ENCODE results near the gene RXRA.

RXRA gene

DNA sequence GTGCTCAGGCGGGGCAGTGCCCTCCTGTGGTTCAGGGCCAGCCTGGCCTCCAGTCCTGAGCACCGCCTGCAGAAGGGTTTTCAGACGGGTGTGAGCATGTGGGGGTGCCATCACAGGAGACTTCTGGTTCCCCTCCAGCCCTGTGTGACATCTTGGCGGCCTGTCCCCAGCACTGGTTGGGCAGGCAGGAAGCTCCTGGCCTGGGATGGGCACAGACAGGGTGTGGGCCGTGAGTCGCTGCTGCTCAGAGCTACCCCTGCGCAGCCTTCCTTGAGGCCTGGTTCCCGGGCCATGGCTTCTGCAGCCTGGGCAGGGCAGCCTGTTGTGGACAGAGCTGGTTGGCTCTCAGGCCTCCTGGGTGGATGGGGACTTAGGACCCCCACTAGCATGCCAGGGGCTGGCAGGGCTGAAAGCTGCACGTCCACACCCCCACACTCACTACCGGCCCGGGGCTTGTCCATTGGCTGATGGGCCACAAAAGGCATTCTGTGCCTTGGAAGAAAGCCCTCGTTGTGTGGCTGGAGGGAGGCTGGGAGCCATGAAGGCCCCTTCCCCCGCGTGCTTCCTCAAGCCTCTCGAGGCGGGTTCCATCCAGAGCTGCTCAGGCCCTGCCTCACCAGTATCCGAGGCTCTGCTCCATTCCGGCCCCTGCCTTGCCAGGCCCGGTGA is 58.7 kb downstream of the RXRA start:
- no peak for DNase-seq (ENCODE audit: low spot score)

DNA sequence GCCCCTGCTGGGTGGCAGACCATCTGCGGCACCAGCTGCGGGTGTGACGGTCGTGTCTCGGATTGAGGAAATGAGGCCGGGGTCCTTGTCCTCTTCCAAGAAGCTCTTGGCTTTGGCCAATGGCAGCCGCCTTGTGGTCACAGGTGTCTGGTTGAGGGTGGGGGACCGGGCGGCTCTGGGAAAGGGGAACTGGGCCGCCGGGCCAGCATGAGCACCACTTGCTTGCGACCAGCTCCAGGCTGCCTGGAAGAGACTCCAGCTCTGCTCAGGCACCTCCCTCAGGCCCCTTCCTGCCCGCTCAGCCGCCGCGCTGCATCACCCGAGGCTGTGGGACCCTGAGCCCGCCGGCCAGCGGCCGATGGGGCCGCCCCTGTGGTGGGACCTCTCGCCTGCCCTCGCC is 59.7 kb downstream of the RXRA start:
- no peak for DNase-seq (ENCODE audit: low spot score)

DNA sequence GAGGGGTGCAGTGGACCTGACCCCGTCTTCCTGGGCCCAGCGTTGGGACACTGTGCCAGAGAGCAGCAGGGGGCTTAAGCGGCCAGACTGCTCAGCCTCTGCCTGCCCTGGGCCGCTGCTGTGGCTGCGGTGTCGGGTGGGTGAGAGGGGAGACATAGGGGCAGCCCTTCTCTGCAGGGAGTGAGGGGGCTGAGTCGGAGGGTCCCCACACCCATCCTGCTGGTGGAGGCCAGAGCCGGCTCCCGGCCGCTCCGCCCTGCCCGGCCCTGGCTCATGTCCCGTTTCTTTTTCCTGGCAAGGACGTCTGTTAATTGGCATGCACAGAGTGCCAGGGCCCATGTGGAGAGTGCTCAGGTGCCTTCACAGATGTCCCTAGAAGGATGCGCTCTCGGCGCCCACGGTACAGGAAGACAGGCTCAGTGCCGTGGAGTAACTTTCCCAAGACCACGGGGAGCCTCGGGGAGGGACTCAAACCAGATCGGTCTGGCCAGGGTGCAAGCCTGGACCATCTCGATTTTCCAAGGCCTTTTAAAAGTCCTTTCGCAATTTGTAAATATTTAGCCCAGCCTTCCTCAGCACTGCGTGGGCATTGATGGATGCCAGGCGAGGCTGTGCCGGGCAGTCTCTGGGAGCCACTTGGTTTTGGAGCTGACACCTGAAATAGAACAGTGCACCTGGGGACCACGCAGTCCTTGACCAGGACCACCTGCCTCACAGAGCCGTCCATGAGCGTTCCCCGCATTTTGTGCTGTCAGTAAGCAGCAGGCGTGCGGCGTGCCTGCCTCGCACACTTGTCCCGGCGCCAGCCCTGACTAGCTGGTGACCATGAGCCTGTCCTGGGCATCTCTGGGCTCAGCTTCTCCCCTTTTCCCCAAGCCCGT is 60.9 kb downstream of the RXRA start:
- DNase-seq (ENCODE audit: low spot score), result no peak

DNA sequence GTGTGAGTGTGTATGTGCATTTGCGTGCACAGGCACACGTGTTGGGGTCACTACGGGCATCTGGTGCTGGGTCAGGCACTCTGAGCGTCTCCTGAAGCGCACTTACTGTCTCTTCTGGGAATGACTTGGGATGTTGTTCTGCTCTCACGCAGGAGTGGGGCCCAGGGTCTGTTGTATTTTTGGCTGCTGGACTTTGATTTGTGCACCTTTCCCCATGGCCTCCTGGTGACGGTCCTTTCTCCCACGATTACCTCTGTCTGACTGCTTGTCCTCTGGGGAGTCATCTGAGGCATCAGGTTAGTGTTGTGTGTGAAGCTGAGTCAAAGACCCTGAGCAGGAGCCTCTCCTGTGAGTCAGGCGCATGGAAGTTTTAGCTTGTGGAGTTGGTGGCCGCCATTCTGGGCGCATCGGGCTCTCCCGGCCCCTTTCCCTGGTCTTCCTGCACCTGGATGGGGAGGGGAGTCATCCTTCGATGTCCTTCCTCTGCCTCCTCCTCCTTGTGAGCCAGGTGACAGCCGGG is 62.1 kb downstream of the RXRA start:
- no peak for DNase-seq (ENCODE audit: low spot score)

DNA sequence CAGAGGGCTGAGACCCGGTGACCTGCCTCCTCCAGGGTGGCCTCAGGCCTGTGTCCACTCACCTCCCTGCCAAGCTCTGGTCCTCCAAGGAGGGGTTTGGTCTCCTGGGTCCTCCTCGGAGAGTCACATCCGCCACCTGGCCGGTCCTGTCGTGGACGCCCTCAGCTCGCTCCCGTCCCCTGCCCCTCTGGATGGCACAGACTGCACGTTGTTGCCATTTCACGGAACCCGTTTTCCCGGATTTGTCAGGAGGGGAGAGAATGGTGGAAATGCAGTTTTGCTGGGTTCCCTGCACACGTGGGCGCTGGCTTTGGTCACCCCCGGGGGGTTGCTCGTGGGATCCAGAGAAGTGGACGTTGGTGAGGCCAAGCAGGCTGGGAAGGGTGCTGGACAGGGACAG is 62.7 kb downstream of the RXRA start:
- no peak for DNase-seq (ENCODE audit: low spot score)

DNA sequence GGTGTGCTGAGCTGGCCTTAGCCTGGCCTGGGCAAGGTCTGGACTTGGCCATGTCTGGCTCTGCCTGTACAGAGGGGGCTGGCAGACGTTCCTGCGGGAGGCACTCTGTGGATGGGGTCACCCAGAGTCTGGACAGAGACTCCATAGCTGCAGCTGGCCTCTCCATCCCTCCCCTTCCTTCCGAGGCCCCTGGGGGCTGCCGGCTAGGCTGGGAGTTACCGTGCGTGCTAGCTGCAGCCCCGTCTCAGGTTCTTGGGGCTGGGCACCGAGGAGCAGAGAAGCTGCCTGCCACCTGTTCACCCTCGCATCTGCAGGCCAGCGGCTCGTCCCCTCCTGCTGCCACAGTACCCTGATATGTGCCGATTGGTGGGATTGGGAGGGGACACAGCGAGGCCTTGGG is 63.4 kb downstream of the RXRA start:
- no peak for DNase-seq (ENCODE audit: low spot score)

DNA sequence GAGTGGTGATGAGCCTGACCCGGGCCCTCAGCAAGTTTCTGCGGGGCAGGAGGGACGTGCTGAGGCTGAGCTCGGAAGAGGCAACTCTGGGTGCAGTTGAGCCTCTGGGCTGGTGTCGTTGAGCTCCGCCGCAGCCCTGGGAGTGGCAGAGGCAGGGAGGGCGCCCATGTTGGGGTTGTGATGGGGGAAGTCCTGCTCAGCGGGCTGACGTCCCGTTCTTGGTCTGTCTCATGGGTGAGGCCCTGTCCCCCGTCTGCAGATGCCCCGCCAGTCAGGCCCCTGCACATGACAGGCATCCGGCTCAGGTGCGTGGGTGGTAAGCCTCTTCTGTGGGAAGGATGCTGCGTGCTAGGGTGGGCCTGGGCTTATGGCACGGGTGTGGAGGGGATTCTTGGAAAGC is 64.3 kb downstream of the RXRA start:
- no peak for DNase-seq (ENCODE audit: low spot score)

DNA sequence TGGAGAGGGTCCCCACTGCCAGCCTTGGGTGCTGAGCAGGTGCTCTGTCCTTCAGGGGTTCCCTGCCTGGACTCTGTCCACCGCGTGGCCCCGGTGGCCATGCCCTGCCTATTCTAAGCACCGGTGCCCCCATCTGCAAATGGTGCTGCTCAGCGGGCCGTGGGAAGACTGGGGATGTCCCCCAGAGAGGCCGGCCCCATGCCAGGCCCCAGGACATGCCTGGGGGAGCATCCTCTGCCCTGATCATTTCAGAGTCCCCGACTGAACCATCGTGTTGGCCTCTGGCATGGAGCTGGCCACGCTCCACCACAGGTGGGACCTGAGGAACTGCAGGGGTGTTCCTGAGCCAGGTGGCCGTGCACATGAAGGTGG is 64.7 kb downstream of the RXRA start:
- DNase-seq (ENCODE audit: low spot score), result no peak

DNA sequence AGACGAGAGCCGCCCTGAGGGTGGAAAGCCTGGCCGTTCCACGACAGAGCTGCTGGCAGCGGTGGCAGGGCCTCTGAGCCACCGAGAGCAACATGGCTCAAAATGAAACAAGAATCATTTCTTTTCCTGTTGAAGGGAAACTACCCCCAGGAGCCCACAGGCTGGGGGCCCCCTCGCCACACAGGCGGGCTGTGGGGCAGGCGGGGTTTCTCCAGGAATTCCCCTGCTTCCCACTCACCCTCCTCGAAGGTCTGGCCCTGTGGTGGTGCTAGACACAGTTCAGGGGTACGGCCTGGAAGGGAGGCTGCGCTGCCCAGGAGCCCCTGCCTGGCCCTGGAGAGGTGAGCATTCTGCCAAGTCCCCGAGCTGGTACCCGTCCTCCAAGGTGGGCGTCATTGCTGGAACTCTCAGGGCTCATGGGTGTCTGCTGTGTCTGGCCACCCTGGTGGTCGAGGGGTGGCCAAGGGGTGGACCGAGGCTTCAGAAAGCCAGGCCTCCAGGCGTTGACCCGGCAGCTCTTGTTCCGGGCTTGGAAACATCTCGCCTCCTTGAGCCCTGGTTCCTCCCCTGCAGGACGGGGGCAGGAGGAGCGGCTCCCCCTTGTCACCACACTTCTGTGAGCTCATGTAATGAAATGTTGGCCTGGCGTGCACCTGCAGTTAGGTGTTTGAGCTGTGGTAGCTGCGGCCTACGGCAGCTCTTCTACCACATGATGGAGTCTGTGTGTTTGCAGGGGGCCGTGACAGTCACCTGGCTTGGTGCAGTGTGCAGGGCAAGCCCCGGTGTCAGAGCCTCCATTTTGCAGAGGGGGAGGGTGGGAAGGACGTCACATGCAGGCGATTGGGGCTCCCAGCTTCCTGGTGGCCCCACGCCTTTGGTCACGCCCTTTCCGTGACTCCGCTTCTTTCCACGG is 65.3 kb downstream of the RXRA start:
- DNase-seq (ENCODE audit: low spot score), result no peak

DNA sequence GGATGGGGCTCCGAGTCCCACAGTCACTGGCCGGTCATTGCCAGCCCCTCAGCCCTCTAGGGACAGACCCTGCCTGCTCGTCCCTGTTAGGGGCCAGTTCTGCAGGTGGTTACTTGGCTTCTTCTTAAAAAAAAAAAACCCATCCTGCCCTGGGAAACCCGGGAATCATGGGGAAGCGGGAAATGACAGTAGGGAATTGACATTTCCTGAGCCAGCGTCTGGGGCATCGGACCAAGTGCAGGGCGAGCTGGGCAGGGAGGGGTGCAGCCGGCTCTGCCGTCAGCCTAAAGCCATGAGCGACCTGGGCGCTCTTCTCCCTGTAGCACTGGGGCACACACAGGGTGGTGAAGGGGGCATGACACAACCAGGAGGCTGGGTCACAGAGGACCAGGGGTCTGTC is 66.6 kb downstream of the RXRA start:
- no peak for DNase-seq (ENCODE audit: low spot score)

DNA sequence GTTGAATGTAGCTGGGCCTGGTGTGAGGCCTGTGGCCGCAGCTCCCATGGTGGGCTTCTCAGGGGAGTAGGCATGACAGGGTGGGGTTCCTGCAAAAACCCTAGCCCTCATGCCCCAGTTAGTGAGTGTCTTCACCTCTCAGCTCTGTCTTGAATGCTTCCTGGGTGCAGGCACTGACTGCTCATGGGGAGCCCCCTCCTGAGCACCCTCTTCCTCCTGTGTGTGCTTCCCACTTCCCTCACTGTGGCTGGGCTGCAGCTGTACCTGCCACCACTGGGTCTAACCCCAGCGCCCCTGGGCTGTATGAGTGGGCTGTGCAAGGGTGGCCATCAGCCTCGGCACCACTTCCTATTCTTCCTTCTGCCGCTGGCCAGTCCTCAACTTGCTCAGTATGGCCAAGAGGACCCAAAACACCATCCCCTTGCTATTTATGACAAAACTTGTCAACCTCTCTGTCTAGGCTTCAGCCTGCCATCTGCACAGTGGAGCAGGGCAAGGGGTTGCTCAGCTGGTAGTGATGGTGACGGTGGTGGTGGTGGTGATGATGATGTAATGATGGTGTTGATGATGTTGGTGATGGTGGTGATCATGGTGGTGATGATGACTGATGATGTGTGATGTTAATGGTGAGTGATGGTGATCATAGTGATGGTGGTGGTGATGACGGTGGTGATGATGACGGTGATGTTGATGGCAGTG is 67.5 kb downstream of the RXRA start:
- DNase-seq (ENCODE audit: low spot score), result no peak

DNA sequence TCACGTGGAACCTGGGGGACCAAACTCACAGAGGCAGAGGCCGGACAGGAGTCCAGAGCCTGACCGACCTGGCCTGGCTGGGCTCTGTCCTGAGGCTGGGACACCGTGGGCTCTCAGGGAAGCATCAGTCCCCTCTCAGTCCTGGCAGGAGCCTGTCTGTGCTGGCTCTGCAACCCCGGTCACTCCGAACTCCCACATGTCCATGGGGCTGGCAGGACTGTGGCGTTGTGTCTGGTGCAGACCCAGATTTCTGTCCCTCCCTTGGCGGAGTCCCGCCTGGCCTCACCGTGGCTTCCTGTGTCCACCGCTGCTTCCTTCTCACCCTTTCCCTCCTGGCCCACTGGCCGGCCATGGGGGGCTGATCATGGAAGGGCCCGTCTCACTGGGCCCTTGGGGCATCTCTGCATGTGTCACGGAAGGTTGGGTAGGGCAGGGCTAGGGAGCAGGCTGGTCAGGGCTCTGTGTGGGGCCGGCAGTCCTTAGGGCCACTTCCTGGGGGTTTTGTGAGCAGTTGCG is 68.8 kb downstream of the RXRA start:
- DNase-seq (ENCODE audit: low spot score), result no peak

DNA sequence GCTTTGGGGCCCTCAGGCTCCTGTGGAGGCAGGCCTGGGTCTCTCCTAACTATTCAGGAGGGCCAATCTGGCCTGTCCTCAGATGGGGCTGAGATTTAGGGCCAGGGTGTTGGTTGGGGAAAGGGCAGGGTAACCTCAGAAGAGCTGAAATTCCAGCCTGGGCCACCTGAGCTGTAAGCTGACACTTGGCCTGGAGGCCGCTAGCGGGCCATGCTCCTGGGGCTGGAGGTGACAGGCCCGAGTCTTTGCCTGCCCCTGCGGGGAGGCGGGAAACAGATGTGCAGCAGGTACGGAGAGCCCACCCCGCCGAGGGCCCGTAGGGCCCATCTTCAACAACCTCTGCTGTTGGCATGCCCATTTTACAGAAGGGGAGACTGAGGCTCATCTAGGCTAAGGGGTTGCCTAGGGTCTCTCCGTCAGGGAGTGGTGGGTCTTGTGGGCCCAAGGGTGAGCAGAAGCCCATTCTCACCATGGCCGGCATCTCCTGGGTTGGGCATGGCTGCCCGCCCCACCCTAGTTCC is 69.5 kb downstream of the RXRA start:
- DNase-seq (ENCODE audit: low spot score), result no peak

DNA sequence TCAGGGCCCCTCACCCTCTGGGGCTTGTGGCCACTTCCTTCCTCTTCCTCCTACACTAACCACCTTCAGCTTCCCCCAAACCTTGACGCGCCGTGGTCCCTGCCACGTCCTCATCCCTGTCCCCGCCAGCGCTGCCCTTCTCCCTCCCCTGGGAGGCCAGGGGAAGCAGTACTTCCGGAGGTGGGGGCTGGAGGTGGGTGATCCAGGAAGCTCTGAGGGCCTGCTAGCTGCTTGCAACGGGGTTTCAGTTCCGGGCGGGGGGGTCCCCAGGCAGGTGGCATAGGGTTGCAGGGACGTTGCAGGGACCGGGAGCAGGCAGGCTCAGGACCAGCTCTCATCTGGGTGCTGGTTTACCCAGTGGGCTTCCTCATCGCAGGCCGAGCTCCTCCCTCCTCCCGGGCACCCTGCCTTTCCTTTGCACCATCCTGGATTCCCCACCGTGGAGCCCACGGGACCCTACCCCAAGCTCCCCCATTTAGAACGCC is 70.0 kb downstream of the RXRA start:
- DNase-seq (ENCODE audit: low spot score), result no peak

DNA sequence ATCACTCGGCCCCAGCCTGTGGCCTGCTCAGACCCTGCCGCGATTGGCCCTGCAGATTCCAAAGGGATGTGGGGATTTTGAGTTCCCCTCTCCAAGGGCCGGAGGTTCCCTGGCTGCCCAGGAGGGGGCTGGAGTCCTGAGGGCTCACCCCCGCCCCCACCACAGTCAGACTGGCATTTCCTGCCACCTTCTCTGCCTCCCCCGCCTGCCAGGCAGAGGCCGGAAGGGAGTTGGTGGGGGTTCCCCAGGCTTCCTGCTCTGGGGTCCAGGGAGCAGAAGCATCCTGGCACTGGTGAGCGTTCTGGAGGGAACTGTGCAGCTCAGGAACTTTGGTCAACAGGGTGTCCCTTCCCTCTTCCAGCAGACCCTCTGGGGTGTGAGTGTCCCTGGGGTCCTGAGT is 70.6 kb downstream of the RXRA start:
- DNase-seq (ENCODE audit: low spot score), result no peak

DNA sequence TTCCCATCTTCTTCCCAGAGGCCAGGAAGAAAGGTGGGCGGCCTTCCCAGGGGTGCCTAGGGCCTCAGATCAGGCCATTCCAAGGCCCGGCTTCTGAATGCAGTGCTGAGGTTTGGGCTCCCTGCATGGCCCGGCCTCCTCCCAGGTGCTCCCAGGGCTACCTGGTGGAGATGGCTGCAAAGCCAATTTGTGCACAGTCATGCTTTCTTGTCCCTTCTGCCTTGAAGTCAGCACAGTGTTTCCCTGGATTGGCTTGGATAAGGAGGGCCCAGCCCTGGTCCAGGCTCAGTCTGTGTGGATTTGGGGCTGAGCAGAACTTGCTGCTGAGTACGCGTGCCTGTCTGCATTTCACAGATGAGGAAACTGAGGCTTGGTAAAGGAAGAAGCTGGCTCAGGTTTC is 72.5 kb downstream of the RXRA start:
- DNase-seq (ENCODE audit: low spot score), result no peak

DNA sequence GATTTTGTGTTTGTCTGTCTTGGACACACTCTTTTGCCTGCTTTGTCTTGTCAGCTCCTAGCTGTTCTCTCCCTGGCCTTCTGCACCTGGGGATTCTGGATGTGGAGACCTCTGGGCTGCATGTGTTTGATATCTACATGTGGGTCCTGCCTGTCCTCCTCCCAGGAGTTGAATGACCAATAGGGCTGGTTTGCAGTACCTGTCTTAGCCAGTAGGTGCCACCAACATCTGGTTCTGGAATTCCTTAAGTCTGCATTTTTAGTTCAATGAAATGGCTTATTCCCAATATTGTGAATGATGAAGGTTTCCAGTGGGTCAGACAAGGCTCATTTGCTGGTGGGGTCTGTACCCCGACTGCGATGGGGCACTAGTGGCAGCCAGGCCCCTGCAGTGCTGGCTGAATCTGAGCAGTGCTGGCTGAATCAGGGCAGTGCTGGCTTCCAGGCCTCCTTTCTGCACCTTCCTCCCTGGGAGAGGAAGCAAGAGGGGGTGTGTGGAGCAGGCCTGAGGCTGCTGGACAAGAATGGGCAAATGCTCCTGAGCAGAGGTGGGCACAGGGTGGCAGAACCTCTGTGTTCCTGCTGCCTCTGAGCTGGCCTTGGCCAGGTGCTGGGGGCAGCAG is 73.3 kb downstream of the RXRA start:
- DNase-seq (ENCODE audit: low spot score), result no peak

DNA sequence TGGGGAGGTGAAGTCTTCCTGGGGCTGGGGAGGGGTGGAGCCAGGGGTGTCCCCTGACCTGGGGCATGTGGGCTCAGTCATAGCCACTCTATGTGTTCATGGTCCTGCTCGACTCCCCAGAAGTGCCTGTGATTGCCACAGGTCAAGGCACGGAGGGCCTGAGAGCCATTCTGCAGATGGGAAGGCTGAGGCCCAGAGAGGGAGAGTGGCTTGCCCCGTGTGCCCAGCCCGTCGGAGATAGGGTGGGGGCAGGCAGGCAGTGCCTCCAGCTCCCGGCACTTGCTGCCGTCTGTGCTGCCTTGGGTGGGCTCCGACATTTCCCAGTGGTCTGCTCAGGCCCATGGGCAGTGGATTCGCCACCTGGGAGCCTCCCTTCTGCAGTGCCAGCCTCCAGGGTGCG is 74.0 kb downstream of the RXRA start:
- DNase-seq (ENCODE audit: low spot score), result no peak

DNA sequence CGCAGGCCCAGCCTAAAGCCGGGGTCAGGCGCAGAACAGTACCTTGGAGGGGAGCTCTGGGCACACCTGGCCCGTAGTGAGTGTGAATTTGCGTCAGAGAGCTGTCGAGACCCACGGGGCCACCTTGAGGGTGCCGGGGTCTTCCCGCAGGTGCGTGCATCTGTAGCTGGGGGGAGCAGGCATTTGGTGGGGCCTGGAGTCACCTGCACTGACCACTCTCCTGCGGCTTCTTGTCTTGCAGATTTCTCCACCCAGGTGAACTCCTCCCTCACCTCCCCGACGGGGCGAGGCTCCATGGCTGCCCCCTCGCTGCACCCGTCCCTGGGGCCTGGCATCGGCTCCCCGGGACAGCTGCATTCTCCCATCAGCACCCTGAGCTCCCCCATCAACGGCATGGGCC is 75.1 kb downstream of the RXRA start:
- no peak for DNase-seq (ENCODE audit: low spot score)

DNA sequence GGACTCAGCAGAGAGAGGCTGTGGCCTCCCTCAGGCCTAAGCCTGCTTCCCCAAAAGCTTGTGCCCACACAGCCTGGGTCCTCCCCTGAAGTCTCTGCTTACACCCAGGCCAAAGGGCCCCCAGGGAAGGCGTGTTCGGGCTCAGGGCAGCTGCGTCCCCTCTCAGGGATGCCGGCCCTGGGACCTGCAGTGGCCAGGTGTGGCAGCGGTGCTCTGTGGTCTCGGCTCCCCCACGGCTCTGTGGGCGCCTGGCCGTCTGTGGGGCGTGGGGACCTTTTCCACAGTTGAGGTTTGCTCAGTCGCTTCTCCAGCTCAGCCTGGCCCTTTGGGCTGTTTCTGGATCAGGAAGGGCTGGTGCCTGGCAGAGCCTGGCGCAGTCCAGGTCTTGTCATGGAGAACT is 75.9 kb downstream of the RXRA start:
- no peak for DNase-seq (ENCODE audit: low spot score)

DNA sequence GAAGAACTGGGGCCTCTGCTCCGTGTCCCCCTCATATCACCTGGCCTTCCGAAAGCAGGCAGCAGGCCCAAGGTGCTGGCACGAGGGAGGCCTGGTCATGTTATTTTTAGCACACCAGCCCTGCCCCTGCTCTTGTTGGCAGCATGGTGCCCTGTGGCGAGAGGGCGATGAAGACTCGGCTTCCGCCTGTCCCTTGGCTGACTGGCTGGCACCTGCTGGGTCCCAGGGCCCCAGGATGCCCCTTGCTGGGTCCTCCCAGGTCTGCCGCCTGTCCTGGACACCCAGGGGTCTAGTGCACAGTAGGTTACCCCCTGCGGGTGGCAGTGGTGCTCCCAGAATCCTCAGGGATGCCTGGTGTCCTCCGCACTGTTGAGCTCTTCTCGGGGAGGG is 77.0 kb downstream of the RXRA start:
- no peak for DNase-seq (ENCODE audit: low spot score)

Measured in SW480 (cell line).